CD4-positive, alpha-beta T cell treated with Interleukin-17A for 4 hours (primary cell): ENCODE data around the gene HSF5.
"Not testable (repeated sequence)": the region's sequence is repeated elsewhere in the genome, so short reads cannot be mapped to it uniquely, and the experiment has no call there.

ENCODE experiments used
- DNase-seq: peaks from one replicate; pipeline ENCODE4 v3.0.0-alpha.2; 2020; ENCODE audit warnings: mixed read lengths

Gene HSF5

DNA sequence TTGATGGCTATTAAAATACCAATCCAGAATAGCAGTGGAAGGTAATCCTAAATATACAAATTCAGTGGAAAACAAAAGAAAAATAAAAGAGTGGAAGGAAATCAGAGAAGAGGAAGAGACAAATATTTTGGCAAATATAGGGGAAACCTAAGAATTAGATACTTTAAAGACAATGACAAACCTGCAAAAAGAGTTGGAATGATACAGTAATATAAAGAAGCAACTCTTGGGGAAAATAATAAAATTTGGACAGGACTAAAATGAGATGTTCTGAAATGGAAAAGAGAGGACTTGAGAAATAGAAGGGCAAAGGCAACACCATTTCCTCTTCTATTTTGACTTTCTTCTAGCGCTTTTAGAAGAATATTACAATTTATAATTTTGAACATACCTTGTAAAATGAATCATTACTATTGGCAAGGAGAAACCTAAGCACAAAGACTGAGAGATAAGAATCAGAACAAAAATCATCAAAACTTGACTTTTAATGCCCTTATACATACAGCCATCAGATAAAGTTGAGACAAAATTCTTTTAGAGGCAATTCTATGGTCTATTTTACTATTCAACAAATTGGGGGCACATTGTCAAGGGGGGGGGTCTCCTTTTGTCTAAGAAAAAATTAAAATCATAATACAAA, 76.0 kb downstream of the HSF5 start:
- DNase-seq, result no peak

DNA sequence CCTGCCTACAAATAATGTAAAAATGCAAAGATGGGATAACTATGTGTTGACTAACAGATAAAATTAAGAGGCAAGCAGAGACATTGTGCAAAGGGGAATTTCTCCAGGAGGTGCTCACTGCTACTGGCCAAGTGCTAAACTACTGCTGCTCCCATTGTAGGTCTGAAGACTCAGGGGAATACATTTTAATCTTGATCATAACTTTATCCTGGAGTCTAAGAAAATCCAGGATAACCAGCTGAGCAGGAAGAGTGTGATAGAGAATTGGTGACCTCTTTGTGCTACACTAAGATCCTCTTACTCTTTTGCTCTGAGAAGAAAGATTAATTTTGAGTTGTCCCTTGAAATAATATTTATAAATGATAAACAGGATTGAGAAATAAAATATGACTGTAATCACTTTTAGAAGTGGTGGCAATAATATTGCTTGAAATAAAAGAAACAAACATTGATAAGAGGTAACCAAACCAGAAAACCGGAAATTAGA, 76.8 kb downstream of the HSF5 start:
- no peak for DNase-seq

DNA sequence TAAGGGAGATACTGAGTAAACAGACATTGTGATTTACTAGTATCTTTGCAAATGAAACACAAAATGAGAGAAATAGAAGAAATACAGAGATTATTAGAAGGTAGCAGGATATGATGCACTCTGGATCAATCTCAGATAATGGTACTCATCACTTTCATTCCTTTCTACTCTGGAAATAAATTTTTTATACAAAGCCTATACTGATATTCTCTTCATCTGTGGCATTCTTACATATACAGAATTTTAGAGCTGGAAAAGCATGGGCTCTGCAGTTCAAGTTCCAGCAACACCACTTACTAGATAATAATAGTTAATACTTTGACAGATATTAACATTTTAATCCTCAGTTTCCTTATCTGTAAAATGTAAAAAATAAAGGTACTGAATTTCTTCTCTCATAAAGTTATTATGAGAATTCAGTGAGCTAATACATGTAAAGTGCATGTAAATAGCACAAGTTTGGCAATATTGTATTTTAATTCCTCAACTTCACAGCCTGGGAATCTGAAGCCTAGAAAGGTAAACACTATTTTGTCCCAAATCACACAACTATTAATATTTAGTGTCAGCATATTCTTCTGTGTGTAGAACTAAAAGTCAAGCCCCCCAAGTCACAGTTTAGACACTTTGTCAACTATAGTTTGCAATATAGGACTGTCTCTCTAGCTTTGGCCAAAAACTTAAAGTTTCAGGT, 77.3 kb downstream of the HSF5 start:
- no peak for DNase-seq

DNA sequence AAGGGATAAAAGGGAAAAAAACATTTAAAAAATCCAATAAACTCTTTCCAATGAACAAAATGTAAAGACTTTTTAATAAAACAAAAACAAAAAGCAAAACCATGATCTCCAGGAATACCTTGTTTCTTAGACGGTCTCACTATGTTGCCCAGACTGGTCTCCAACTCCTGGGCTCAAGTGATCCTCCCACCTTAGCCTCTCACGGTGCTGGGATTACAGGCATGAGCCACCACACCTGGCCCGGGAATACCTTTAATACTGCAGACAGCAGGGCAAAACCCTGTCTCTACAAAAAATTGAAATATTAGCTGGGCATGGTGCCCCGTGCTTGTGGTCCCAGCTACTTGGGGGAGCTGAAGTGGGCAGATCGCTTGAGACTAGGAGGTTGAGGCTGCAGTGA, 78.8 kb downstream of the HSF5 start:
- no peak for DNase-seq

DNA sequence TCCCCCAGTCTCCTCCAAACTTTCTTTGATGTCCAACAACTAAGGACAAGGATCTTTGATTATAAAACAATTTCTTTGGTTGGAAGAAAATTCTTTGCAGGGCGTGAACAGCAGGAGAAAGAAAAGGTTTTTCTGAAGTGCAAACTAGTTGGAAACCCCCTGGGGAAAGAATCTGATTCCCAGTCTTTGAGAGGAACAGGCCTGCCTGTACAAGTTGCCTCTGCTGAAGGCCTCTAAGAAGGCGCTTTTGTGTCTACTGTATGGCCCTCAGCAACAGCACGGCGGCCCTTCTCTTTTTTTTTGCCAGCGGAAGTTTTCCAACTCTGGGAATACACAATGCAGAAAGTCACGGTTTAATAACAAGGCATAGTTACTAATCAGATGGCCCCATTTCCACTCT, 84.9 kb downstream of the HSF5 start:
- DNase-seq, result no peak

DNA sequence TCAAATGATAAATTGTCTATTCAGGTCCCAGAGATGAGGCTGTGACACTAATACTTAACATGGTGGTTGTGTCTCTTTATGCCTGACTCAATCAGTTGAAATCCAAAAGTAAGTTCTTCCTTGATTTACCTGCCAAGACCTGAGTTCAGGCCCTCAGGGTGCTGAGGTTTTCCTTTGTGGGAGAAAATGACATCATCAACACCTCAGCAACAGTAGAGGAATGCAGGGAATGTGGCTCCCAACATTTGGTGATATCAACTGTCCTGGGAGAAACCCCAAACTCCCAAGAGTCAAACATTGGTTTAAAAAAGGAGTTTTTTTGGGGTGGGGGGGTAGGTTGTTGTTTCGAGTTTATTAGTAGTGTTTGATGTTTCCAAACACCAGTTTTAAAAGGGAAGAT, 85.5 kb downstream of the HSF5 start:
- no peak for DNase-seq

DNA sequence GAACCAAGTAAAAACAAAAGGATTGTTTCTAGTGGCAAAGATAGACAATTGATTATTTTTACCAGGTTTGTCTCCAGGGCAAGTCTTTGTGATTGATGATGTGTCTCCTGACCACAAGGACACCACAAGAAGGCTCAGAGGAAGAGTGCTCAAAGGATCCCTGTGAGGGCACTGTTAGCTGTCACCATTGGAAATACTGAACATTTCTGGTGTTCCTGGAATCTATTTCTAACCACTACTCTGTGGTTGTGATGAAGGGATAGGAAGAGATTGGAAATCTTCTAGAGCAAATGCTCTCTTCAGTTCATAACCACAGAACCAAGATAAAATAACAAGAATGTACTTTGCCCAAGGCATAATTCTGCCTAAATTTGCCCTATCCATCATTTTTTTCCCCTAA, 86.2 kb downstream of the HSF5 start:
- DNase-seq, result no peak

DNA sequence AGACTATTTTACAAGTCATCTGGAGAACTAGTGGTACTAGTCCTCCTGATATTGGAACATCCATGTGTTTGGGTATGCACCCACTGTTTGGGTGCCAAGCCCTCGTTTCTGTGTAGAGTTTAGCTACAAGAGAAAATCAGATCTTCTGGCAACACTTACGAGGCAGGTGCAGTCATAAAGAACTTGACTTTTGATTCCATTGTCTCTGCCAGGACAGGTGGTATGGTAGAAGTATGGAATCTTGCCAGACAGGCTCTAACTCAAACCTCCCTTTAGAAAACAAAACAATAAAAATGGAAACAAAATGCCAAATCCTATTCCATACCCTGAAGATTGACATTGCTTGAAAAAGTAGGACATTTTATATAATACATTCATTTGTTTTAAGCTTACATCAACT, 86.9 kb downstream of the HSF5 start:
- no peak for DNase-seq

DNA sequence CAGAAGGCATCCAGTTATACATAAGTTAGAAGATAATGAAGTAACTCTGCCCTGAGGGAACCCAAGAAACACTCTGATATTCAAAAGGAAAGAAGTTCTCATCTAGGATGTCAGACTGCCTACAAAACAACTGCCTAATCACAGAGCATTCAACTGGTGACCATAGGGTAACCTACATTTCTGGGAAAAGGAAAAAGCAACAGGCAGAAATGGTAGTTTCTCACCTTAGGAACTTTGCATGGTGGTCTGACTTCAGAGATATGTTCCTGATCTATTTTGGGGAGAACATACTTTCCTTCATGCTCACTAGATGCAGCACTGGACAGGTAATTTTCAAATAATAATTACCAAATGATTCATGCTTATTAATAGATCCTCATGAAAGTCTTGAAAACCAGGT, 87.4 kb downstream of the HSF5 start:
- no peak for DNase-seq

DNA sequence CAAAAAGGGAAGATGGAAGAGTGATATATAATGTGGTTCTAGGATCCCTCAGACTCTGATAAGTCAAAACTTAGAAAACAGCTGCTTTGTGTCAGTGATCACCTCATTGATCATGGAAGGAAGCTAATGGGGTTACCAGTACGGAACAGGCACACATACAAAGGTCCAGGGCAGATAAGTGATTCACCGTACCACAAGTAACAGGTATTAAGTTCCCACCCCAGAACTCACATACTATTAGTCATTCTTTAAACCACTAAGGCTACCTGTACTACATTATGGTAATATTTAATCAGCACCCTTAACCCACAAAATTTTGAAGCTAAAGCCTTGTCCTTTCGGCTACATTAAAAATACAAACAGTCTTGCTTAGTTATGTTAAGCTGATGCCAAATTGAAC, 88.2 kb downstream of the HSF5 start:
- DNase-seq, result no peak

DNA sequence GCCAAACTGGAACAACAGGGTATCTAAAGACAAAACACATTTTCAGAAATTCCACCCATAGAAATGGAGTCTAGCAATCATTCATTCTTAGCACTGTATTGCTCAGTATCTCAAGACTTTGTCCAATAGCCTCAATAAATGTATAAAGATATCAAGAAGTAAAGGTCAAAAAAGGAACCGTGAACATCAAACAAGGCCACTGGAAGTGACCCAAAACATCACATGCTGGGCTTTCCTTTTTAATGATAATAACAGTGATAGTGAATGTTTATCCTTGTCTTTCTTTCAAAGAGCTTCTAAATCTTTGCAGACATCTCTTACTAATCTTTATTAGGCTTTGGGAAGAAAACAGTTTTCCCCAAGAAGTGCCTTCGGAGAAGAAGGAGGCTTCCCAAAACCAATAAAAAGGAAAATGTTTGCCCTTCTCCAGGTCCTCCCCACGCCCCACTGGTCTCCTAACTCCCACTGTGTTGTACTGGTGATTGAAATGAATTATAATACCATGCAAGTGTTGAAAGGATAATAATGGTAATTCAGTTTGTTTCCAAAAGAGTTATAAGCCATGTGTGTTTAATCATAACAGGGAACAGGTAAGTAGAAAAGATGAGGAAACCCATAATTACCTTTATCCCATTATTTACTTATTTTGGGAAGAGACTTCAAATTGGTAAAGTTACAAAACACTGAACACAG, 89.5 kb downstream of the HSF5 start:
- DNase-seq, result no peak

DNA sequence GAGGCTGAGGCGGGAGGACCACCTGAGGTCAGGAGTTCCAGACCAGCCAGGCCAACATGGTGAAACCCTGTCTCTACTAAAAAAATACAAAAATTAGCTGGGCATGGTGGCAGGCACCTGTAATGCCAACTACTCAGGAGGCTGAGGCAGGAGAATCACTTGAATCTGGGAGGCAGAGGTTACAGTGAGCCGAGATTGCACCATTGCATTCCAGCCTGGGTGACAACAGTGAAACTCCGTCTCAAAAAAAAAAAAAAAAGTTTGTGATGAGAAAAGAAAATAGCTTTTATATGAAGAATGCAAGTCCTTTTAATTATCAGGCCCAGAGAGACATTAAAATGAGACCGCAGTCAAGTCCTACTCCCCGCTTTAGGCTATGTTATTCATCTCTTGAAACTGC, 90.8 kb downstream of the HSF5 start:
- not testable (repeated sequence) for DNase-seq

DNA sequence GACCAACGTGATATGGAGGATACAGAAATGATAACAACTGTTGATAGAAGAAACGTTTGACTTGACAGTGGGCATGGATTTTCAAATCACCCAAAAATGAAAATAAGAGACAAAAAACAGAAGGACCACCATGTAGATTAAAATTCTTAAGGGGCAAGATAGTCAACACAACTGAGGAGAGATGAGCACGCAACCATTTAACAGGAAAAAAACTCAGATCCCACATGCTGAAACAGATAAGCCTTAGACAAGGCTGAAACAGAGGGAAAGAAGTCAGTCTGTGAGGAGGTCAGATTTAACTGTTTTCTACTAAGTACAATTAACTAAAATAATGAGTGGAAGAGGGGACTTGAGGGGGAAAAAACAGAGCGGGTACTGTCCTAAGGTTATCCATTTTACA, 92.0 kb downstream of the HSF5 start:
- no peak for DNase-seq

DNA sequence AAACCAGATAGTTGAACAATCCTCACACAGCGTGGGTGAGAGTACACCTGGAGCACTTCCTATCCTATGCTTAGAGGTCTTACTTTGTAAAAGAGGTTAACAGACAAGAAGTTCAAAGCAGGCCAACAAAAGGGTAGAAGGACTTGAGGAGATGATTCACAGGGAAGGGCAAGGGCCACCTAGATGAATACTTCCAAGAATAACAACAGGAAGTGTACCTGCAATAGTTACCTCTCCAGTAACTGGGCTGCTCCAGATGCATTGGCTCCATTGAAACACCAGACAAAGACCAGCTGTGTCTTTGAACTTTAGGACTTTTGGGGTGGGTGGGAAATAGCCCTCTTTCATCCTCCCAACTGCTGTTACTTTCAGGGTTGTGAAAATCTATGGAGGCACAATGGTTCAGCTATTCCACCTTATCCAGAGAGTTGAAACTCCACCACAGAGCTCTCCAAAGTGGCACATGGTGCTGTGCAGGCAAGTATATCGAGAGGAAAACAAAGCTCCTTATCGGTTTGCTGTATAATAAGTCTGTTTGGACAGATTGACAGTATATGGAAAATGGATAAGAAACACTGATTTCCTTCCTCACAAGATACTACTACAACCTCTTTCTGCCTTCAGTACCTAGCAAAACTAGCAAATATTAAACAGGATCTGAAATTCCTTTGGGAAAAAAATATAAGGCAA, 93.5 kb downstream of the HSF5 start:
- no peak for DNase-seq

DNA sequence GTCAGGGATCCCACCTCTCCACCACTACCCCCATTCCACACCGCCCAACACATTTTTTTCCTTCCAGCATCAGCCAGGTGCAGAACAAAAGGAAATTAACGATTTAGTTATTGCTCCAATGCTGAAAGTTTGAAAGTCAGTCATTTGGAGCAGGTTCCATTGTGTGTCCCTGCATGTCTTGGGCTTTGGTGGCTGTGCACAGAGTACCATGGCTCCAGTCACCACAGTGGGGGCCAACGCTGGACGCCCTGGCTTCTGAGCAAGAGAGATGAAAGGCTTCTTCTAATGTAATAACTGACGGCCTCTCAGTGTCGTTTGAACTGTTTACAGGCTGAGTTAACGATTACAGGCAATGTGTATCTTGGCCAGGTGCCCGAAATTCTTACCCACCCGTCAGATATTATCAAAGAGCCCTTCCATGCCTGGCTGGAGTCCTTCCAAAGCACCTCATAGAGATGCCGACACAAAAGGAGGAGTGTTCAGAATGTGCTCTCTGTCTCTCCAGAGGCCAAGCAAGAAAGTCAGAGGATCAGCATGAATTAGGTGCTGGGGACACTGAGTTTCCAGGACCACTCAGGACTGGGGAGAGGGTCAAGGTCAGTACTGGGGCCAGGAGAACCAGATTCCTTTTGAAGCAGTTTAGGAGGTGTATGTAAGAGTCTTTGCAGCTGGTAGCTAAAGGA, 96.8 kb downstream of the HSF5 start:
- DNase-seq, result no peak

DNA sequence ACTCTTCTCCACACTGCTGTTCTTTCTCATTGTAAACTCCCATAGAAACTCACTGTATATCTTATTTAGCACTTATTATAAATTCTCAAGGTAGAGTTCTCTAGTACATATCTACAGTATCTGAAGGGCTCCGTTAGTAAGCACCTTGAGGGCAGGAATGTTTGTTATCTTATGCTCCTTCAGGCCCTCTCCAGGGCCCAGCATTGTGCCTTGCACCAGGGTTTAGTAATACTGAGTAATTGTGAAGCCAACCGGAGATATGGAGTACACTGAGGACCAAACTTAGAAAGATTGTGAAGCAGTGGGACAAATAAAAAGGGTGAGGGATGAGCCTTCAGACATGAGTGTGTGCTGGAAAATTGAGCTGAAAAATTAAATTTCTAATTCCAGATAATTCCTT, 97.3 kb downstream of the HSF5 start:
- DNase-seq, result no peak

DNA sequence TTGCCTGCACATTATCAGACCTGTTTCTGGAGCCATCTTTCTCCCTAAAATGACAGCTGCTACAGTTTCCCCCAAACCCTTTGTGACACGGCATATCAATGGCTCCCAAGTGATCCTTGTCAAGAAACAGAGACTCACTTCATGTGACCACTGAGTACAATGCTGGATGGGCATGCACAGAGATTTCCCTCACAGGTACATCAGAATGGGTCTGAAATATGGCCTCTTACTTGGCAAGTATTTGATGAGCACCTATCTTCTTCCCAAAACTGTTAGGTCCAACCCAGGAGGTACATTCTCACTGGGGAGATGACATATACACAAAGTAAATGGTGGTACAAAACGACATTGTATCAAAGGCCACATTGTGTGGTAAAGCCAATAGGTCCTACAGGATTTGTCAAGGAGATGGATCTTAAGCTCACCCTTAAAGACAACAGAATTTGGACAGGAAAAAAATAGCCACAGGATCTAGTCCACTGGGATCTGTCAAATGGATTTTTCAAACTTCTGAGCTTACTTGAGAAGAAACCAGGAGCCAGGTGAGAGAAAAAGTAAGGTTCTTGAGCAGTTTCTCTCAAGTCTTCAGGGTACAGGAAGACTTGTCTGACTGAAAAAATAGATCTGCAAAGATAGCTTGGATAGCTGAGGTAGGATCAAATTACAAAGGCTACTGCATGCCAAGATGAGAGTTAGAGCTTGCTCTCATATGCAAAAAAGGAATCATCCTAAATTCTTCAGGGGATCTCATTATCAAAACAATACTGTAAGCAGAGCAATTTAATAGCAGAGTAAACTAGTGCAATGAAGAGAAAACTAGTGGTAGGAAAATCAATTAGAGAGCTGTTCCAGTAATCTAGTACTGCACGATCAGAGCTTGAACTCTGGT, 99.7 kb downstream of the HSF5 start:
- DNase-seq, result no peak

DNA sequence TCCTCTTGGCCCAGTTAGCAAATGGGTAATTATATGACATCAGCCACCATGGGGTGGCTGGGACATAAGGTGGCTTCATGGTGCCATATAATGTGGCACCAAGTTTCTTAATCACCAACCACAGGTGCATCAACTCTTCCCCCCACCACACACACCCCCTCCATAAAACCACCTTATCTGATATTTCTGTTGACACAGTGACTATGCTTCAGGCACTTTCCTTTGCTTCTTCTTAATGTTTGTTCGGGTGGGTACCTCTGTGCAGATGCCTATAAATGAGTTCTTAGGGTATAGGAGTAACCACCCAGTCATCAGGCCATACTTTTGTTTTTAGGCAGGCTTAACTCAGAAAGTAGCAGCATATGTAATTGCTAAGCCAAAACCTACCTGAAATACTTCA, 100.4 kb downstream of the HSF5 start:
- no peak for DNase-seq

DNA sequence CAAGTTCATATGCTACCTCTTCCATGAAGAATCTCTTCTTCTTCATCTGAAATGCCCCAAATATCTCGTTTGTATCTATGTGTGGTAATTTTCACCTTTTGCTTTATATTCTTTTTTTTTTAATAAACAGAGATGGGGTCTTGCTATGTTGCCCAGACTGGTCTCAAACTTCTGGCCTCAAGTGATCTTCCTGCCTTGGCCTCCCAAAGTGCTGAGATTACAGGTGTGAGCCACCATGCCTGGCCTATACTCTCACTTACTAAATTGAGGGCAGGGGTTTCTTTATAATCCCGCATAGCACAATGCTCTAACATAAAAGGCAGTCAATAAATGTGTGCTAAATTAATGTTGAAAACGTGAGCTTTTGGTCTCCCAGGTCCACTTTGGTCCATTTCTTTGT, 101.5 kb downstream of the HSF5 start:
- DNase-seq, result no peak

DNA sequence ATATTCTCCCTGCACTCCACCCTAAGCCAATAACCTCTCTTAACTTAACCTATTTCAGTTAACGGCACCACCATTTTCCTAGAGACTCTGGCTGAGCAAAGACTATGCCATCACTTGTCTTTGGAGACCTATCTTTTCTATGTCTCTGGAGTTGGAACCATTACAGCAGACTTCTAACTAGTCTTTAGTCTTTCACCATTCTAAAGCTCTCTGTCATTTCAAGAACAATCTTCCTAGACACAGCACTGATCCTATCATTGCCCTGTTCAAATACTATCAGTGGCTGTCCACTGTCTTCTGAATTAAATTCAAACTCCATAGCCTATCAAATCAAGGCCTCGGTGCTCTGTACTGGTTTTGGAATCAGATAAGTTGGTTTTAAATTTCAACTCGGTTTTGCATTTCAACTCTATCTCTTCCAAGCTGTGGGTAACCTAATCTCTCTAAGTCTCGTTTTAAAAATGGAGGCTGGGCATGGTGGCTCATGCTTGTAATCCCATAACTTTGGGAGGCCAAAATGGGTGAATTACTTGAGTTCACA, 102.8 kb downstream of the HSF5 start:
- no peak for DNase-seq

DNA sequence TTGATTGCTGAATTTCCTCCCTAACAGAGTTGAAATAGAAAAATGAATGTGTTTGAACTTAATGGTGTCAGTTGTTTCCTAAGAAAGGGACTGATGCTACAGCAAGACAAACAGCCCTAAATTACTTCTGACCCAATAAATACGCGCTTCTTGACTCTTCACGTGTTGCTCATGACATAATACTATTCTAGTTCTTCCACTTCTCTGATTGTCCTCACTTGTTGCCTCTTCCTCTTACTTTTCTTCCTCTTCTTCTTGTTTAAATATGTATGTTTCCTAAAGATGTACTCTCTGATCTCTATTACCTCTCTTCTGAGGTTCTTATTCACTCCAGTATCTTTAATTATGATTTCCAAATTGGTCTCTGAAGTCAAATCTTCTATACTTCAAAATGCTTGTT, 103.3 kb downstream of the HSF5 start:
- DNase-seq, result no peak
